ENCODE measurements around the gene RPF1.
A peak's percentile ranks its signal among the peaks of the same experiment; 100 is the strongest.
"Not testable (repeated sequence)": the region's sequence is repeated elsewhere in the genome, so short reads cannot be mapped to it uniquely, and the experiment has no call there.

Gene RPF1

DNA sequence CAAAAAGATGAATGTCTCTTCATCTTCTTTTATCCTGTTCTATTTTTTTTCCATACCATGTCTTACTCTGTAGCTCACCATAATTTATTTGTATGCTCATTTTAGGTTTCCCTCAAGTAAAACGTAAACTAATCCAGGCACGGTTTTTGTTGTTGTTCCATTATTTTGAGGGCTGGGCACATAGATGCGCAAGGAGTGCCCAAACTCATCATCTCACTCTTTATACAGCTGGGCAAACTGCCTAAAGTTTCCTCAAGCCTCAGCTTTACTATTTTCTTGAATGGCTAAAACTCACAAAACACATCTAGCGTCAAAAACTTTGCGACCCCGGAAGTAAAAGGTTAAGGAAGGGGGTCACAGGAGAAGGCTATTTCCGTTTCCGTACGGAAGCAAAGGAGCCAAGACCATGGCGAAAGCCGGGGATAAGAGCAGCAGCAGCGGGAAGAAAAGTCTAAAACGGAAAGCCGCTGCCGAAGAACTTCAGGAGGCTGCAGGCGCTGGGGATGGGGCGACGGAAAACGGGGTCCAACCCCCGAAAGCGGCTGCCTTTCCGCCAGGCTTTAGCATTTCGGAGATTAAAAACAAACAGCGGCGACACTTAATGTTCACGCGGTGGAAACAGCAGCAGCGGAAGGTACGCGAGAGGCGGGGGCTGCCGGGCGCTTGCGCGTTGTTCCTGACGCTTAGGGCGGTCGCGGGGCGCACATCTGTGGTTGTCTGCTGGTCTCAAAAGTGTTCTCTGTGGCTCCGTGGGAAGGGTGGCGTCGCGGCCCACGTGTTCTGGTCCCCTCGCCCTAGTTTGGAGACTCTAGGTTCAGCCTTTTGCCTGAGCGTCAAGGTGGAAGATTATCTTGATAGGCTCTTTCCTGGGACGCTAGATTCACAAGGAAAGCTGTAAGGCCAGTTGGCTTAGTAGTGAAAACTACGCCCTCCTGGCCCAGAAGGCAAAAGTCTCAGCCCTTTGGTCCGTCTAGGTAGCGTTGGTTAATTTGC is at the start of gene RPF1:
Gene RPF1, plus strand, starts transcription at position 391 of the 993 bp plus-strand sequence. Its CDS starts 16 bp downstream, at position 407.
- DNase-seq = peak; percentile 85

DNA sequence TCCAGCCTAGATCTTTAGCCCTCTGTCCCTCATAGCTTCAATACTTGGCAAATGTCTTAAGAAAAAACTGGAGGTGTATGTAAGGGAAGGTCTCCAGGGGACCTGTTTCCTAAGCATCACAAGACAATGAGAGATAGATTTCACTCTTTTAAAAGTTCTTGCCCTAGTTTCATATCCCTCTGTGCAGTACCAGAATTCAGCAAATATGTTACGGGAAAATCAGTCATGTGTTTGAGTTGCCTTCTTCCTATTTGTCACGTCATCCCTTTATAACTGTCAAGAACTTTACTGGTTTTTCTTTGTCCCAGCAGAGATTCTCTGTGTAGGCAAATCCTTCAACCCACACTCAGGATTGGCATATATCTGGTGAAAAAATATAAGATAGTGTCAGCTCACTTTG is 48.5 kb upstream of the RPF1 start:
- no peak for DNase-seq

DNA sequence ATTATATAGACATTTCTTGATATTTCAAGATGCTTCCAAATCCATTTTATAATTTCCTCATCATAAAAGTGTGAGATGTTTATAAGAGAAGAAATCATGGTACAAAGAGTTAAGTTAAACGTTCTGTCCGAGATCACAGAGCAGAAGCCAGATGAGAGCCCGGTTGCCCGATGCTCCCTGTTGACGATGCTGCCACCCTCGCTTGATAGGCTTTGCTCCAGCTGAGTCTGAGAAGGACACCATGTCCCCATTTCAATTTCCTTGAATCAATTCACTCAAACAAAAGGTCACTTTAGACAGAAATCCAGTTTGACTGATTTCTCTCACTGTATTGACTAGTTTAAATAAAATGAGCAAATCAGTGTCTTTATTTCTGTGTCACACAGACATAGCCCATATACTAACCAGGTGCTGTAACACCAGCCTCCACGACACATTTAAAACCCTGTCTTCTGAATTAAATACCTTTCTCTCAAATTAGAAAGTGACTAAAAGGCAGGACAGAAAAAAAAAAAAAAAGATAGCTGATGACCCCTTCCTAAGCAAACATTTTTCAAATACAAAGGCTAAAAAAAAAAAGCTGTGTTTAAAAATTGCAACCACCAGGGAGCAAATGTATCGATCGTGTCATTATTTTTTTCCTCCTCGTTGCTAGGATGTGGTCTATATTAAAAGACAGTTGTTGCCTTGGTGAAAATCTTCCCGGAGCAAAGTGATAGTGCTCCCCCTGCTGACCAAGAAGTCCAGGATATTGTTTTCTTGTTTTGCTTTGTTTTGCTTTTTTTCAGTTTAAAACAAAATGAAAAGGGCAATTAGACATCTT is 45.6 kb upstream of the RPF1 start:
- peak; percentile 89 for DNase-seq

DNA sequence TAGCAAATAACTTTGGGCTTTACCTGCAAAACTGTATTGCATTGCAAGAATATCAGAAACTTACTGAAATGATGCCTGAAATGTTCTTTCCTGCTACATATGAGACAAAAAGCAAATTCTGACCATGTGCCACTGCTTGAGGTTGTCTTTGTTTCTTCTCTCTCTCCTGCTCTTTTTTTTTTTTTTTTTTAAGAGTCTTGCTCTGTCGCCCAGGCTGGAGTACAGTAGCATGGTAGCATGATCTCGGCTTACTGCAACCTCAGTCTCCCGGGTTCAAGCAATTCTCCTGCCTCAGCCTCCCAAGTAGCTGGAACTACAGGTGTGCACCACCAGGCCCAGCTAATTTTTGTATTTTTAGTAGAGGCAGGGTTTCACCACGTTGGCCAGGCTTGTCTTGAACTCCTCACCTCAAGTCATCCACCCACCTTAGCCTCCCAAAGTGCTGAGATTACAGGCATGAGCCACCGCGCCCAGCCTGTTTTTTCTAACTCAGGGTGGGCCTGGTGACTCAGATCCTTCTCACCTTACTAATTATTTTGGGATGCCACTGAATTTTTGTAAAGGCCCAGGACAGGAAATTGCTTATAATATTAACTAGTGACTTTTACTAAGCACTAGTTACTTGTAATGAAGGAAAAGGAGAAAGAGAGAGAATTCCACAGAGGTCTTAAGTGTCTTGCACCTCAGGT is 44.8 kb upstream of the RPF1 start:
- no peak for DNase-seq

DNA sequence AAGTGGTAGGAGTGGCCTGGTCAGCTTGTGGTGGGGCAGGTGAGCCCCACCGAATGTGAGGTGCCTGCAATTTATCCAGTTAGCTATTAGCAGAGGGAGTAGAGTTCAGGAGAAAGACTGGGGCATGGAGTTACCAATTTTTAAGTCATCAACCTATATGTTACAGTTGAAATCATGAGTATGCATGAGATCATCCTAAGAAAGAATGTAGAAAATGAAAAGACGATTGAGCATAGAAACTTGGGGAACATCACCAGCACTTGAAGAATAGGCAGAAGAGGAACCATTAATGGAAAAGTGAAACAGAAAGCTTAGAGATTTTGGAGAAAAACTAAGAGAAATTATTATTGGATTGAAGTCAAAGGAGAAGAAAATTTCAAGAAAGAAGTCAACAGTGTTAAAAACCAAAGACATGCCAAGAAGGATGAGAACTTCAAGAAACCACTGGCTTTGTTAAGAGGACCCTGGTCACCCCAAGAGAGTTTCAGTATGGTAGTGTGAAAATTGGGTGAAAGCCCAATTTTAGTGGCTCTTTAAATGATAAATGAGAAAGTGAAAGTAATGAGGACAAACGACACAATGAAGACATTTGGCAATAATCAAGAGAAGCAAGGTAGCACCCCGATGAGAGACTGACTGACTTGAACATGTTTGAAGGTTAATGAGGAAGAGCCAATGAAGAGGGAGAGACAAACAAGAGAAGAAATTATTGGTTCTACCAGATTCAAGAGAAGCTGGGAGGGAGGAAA is 44.1 kb upstream of the RPF1 start:
- peak; percentile 50 for DNase-seq

DNA sequence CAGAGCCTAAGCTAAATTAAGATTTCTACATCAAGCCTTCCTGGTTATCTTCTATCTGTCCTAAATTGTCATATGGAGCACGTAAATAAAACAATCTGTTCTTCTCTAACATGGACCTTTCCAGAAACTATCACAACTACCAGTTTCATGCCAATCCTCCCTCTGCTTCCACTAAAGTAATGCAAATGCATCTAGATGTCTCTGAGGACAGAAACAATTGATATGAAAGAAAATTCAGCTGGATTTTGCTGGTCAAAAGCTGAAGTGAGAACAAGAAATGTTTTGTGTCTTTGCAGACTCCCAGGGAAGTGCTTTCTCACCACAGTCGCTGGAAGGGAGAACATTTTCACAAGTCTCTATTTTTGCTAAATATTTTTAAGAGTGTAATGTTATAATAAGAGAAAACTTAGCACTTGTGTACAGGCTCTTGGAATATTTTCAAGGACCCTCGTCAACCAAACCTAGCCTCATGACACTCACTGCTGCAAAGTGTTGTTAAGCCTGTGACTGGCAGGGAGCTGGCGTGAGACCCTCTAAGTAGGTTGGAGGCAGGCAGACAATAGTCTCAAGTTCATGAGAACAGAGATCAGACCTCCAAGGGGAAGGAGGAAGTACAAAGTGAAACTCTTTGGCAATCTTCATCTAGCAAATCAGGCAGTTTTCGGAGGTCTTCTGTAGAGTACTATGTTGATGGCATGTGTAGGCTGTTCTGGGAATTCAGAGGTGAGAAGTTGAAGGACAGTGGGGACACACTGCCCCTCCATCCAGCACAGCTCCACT is 42.0 kb upstream of the RPF1 start:
- DNase-seq = peak; percentile 10

- DNase-seq = peak; percentile 87
Observed at GRCh38 chr1:84442256-84442655, 36.8 kb upstream of the RPF1 start.

GRCh38 chr1:84442747-84443646 is 36.1 kb upstream of the RPF1 start:
- DNase-seq = peak; percentile 61

DNA sequence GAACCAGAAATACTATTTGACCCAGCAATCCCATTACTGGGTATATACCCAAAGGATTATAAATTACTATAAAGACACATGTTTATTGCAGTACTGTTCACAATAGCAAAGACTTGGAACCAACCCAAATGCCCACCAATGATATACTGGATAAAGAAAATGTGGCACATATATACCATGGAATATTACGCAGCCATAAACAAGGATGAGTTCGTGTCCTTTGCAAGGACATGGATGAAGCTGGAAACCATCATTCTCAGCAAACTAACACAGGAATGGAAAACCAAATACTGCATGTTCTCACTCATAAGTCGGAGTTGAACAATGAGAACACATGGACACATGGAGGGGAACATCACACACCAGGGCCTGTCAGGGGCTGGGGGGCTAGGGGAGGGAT is 30.4 kb upstream of the RPF1 start:
- not testable (repeated sequence) for DNase-seq

- DNase-seq = no peak
Observed at GRCh38 chr1:84450910-84451309, 28.2 kb upstream of the RPF1 start.

- no peak for DNase-seq
Observed at GRCh38 chr1:84452436-84452835, 26.6 kb upstream of the RPF1 start.

DNA sequence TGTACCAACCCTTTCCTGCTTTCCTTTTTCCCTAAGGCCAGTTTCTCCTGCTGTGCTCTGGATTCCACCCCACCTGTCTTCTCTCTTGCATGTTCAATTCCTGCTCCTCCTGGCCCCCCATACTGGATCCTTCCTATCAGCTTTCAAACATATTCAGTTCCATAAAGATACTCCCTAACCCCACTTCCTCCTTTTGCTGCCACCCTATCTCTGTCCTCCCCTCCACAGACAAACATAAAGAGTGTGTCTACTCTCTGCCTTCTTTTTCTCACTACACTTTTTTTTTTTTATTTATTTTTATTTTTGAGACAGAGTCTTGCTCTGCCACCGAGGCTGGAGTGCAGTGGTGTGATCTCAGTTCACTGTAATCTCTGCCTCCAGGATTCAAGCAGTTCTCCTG is 16.9 kb upstream of the RPF1 start:
- DNase-seq = no peak

DNA sequence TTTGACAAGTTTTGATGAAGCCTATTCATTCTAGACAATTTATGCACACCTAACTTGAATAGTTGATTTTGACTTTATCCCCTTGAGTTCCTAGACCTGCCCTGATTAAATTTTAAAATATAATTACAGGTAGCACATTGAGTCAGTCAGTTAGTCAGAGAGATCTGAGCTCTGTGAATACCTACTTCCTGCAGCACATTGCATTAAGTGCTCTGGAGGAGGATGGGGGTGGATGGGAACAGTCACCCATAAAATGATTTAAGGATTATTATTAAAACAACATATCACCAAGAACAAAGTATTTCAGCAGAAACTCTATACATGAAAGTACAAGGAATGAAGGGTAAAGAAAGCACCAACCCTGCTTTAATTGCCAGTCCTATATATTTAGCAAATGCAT is 11.8 kb upstream of the RPF1 start:
- no peak for DNase-seq

GRCh38 chr1:84476225-84476624 is 2.8 kb upstream of the RPF1 start:
- DNase-seq = no peak

GRCh38 chr1:84479998-84480397 is 932 bp downstream of the RPF1 start:
- no peak for DNase-seq

DNA sequence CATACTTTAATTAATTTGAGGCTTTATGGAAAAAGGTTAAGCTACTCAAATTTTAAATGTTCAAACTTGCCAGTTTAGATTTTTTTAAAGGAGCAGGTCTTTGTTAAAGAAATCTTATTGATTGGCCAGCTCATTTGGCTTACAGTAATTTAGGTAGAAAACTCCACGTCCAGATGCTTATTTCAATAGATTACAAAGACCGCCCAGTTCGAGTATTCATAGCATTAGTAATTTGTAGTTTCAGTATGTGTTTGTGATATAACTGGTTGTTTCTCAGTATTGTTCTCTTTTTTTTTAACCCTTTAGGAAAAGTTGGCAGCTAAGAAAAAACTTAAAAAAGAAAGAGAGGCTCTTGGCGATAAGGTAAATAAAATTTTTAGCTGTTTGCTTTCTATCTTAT is 1.6 kb downstream of the RPF1 start:
- no peak for DNase-seq

GRCh38 chr1:84481317-84481716 is 2.3 kb downstream of the RPF1 start:
- DNase-seq = no peak

- DNase-seq = no peak
Observed at GRCh38 chr1:84488107-84488506, 9.0 kb downstream of the RPF1 start.

GRCh38 chr1:84489766-84490165 is 10.7 kb downstream of the RPF1 start:
- DNase-seq = no peak

DNA sequence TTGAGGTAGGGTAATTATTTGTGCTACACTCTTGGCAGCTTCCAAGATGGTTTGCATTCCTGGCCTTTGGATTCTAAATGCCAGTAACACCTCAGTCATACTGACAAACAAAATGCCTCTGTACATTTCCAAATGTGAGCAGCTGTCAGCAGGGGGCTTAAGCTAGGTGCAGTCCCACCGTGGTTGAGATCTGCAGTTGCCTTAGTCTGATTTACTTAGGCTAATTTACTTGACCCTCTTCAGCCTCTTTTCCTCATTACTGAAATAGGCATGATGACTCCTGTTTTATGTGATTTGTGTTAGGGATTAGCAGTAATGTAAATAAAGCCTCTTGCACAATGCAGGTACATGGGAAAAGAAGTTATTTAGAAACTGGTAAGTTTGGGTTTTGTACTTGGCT is 13.7 kb downstream of the RPF1 start:
- DNase-seq = no peak

DNA sequence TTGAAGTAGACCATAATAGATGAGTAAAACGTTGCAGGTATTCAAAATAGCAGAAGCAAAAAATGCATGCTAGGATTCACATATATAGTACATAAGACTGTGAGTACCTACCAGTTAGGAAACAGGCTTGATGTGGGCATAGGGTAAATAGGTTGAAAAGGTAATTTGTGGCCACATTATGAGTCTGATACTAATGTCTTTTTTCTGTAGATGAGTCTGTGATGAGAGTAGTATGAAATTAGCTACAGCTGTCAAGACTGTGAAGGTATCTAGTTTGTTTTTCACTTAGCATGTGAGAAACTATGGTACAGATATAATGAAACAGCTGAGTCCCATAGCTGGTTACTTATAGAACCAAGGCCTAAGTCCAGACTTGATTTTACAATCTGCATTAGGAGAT is 14.7 kb downstream of the RPF1 start:
- DNase-seq = no peak

All from CD4-positive, alpha-beta T cell treated with Interleukin-17A for 1 hour (primary cell).